HG02885 (cell line): ENCODE measurements around the gene SNRPN.
"Not testable (repeated sequence)": the region's sequence is repeated elsewhere in the genome, so short reads cannot be mapped to it uniquely, and the experiment has no call there.

ENCODE experiments used
- ATAC-seq: cut with Tn5 transposase; IDR thresholded peaks from one replicate; pipeline ENCODE4 v1.9.1; 2021; ENCODE audit warnings: mild to moderate bottlenecking; ENCODE audit not compliant: unreplicated experiment, poor library complexity

The SNRPN gene

GRCh38 chr15:24966364-24967103 lies 11.7 kb downstream of the SNRPN start:
- no peak for ATAC-seq

- ATAC-seq: no peak
Observed at GRCh38 chr15:24971052-24971451, 16.3 kb downstream of the SNRPN start.

- no peak for ATAC-seq
Observed at GRCh38 chr15:24971772-24972171, 17.0 kb downstream of the SNRPN start.

GRCh38 chr15:24972707-24973106 lies 17.9 kb downstream of the SNRPN start:
- ATAC-seq: not testable (repeated sequence)

GRCh38 chr15:24976932-24977331 lies 22.1 kb downstream of the SNRPN start:
- ATAC-seq: no peak

GRCh38 chr15:24977686-24978085 lies 22.9 kb downstream of the SNRPN start:
- no peak for ATAC-seq

- no peak for ATAC-seq
Observed at GRCh38 chr15:24985224-24985623, 30.4 kb downstream of the SNRPN start.

- no peak for ATAC-seq
Observed at GRCh38 chr15:24986653-24987052, 31.9 kb downstream of the SNRPN start.

GRCh38 chr15:25019434-25019833 lies 64.6 kb downstream of the SNRPN start:
- no peak for ATAC-seq

GRCh38 chr15:25022233-25022632 lies 67.4 kb downstream of the SNRPN start:
- ATAC-seq: no peak
